Medulla oblongata (tissue), 1 donor: ENCODE measurements around the gene XCL1.
"Not testable (repeated sequence)": the region's sequence is repeated elsewhere in the genome, so short reads cannot be mapped to it uniquely, and the experiment has no call there.

Source experiments
- DNase-seq: peaks from one replicate; pipeline ENCODE4 v3.0.0-alpha.2; 2015; ENCODE audit errors: extremely low spot score

Gene XCL1

GRCh38 chr1:168576245-168576688 is at the start of gene XCL1:
TSS of gene XCL1 (plus strand) at chr1:168576605. CDS start at chr1:168576638, 33 bp downstream.
- DNase-seq: not testable (repeated sequence)

DNA sequence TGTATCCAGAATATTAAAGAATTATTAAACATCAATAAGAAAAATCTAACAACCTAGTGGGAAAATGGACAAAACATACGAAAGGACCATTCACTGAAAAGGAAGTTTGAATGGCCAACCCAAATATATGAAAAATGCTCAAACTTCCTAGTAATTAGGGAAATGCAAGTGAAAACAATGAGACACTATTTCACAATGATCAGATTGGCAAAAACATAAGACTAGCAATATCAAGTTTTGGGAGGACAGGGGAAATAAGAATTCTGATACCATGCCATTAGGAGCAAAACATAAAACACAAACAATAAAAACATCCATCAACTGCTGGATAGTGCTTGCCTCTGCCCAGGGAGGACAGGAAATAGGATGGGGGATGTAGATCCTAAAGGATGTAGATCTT is 46.9 kb upstream of the XCL1 start:
- no peak for DNase-seq

GRCh38 chr1:168531615-168532345 is 44.6 kb upstream of the XCL1 start:
- DNase-seq: no peak

- DNase-seq: no peak
These were observed 40.9 kb upstream of the XCL1 start for GRCh38 chr1:168535536-168535935.

DNA sequence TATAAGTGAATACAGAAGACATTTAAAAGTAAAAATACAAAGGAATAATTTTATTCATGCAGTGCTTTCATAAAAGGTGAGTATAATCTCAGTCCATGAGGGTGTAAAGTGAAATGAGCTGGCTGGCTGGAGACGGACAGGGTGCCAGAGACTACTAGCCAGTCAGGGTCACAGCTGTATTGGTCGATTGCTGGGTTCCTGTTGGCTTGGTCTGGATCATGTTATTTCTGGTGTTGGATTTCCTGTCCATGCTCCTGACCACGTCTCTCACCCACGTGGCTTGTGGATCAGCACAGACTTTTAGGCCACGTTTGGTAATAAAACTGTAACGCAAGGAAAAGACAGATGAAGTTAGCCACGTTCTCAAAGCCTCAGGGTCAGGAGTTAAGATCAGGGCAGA is 35.6 kb upstream of the XCL1 start:
- peak; percentile 28 for DNase-seq

DNA sequence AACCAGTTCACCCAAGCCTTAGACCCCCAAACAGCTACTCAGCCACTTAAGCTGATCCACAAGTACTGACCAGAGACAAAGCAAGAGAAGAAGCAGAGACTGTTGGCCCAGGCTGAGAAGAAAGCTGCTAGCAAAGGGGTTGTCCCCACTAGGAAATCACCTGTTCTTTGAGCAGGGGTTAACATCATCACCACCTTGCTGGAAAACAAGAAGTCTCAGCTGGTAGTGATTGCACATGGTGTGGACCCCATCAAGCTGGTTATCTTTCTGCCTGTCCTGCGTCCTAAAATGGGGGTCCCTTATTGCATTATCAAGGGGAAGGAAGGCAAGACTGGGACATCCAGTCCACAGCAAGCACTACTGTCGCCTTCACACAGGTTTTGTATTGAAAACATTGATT is 33.4 kb upstream of the XCL1 start:
- DNase-seq: not testable (repeated sequence)

GRCh38 chr1:168543840-168544498 is 32.4 kb upstream of the XCL1 start, which contains the start of gene XCL2:
TSS of gene XCL2 (minus strand) at chr1:168543997. CDS start at chr1:168543964, 33 bp downstream.
- not testable (repeated sequence) for DNase-seq

- DNase-seq: not testable (repeated sequence)
These were observed 30.5 kb upstream of the XCL1 start for GRCh38 chr1:168545678-168546552.

- not testable (repeated sequence) for DNase-seq
These were observed 29.9 kb upstream of the XCL1 start for GRCh38 chr1:168546553-168546895.

GRCh38 chr1:168550971-168551370 is 25.4 kb upstream of the XCL1 start:
- no peak for DNase-seq

DNA sequence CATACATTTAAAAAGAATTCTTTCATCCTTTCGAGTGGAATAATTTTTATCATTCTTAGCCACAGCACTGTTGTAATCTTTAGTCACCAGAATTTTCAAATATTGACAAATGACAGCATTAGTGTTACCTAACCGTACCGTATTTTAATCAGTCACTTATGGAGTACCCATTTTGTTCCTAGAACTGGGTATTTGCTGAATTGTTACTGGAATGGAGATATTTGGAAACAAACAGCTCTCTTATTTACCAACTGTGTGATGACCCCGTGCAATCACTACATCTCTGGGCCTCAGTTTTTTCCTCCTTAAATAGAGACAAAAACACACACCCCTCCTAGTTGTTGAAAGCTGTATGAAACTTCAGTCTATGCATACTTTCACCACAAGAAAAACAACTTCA is 24.7 kb upstream of the XCL1 start:
- no peak for DNase-seq

- no peak for DNase-seq
These were observed 23.4 kb upstream of the XCL1 start for GRCh38 chr1:168552961-168553360.

DNA sequence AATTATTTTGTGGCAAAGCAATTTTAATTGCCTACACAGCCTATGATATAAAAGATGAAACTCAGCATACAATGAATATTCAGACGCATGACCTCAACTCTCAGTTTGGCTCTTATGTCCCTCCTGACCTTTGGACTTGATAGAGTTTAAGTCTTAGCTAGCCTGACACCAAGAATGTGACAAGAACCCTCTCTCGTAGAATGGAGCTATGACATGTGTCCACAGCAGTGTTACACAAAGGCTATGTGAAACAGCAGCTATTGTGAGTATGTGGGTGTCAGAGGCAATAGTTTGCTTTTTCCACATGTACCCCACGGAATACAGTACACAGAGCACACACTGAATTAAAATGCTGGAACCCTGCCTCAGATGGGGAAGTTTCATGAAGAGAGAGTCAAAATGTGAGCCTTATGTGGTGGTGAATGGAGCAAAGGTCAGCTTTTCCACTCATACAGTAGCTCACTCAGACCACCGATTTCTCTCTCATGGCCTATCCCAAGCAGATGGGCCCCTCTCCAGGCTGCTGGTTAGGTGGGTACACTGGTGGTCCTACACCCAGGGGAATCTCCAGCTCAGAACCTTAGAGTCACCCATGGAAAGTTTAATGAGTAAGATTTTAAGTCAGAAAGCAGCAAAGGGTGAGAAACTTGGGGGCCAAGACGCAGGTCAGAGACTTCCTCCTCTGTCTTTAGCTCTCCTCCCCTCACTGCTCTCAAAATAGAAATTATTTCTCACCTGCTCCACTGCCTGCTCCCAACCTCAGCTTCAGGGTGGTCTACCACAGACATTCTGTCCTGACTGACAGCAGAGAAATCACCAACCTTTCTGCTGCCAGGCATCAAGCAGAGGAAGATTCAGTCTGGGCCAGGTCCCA is 22.5 kb upstream of the XCL1 start:
- no peak for DNase-seq

- no peak for DNase-seq
These were observed 21.6 kb upstream of the XCL1 start for GRCh38 chr1:168554603-168555483.

- DNase-seq: no peak
These were observed 20.8 kb upstream of the XCL1 start for GRCh38 chr1:168555508-168556046.

- no peak for DNase-seq
These were observed 19.8 kb upstream of the XCL1 start for GRCh38 chr1:168556647-168557046.

DNA sequence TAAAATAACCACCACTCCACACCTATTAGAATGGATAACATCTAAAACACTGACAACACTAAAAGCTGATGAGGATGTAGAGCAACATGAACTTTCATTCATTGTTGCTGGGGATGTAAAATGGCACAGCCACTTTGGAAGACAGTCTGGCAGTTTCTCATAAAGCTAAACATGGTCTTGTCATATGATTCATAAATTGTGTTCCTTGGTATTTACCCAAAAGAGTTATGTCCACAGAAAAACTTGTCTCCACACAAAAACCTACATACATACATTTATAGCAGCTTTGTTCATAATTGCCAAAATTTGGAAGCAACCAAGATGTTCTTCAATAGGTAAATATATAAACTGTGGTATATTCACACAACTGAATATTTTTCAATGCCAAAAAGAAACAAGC is 16.0 kb upstream of the XCL1 start:
- DNase-seq: no peak

- DNase-seq: no peak
These were observed 14.4 kb upstream of the XCL1 start for GRCh38 chr1:168561989-168562388.

GRCh38 chr1:168565825-168566224 is 10.6 kb upstream of the XCL1 start:
- no peak for DNase-seq

DNA sequence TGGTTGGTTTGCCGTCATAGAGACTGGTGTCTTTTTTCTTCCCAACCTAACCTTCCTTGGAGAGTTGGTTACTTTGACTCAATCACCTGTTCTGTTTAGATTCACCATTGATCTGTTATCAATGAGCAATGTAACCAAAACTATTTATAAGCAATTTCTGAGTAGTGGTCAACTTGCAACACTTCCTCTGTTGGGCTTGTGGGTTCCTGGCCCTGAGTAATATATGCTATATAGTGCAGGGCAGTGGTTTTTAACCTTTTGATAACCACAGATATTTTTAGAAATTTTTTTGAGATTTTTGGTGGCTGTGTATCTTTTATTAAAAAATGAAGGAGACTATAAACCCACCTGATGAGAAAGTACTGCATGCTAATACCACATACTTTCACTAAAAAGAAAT is 9.4 kb upstream of the XCL1 start:
- no peak for DNase-seq
